HG03432 (cell line): Measurements from ENCODE around the gene LEMD2.

ENCODE experiments used
- ATAC-seq: cut with Tn5 transposase; IDR thresholded peaks from one replicate; pipeline ENCODE4 v1.9.1; 2021; ENCODE audit warnings: mild to moderate bottlenecking, moderate library complexity; ENCODE audit not compliant: unreplicated experiment

LEMD2 gene

GRCh38 chr6:33820243-33820642 is 31.3 kb upstream of the LEMD2 start:
- ATAC-seq, result no peak

GRCh38 chr6:33819021-33819420 is 30.1 kb upstream of the LEMD2 start:
- no peak for ATAC-seq

- no peak for ATAC-seq
Observed at GRCh38 chr6:33818293-33818692, 29.4 kb upstream of the LEMD2 start.

- ATAC-seq, result no peak
Observed at GRCh38 chr6:33817489-33817888, 28.6 kb upstream of the LEMD2 start.

GRCh38 chr6:33816911-33817310 is 28.0 kb upstream of the LEMD2 start:
- ATAC-seq, result no peak

- no peak for ATAC-seq
Observed at GRCh38 chr6:33815854-33816253, 26.9 kb upstream of the LEMD2 start.

GRCh38 chr6:33813990-33814985 is 25.4 kb upstream of the LEMD2 start:
- no peak for ATAC-seq

- no peak for ATAC-seq
Observed at GRCh38 chr6:33813246-33813904, 24.4 kb upstream of the LEMD2 start.

- no peak for ATAC-seq
Observed at GRCh38 chr6:33812669-33813068, 23.7 kb upstream of the LEMD2 start.

- ATAC-seq, result no peak
Observed at GRCh38 chr6:33809594-33809993, 20.7 kb upstream of the LEMD2 start.

GRCh38 chr6:33808641-33809180 is 19.8 kb upstream of the LEMD2 start:
- no peak for ATAC-seq

- no peak for ATAC-seq
Observed at GRCh38 chr6:33807606-33808005, 18.7 kb upstream of the LEMD2 start.

- no peak for ATAC-seq
Observed at GRCh38 chr6:33806841-33807240, 17.9 kb upstream of the LEMD2 start.

GRCh38 chr6:33803571-33804053 is 14.7 kb upstream of the LEMD2 start, which contains the start of gene MLN:
Gene MLN, minus strand, starts transcription at chr6:33804003. Its CDS starts 2,840 bp downstream, at chr6:33801163.
- no peak for ATAC-seq

GRCh38 chr6:33802186-33802958 is 13.4 kb upstream of the LEMD2 start:
- ATAC-seq, result no peak

- no peak for ATAC-seq
Observed at GRCh38 chr6:33801611-33802010, 12.7 kb upstream of the LEMD2 start.

- no peak for ATAC-seq
Observed at GRCh38 chr6:33800248-33800969, 11.5 kb upstream of the LEMD2 start.

GRCh38 chr6:33799454-33800113 is 10.7 kb upstream of the LEMD2 start:
- ATAC-seq, result no peak

- ATAC-seq, result no peak
Observed at GRCh38 chr6:33798343-33798848, 9.5 kb upstream of the LEMD2 start.
